Measurements from ENCODE around the gene SCYL3.
A peak's percentile ranks its signal among the peaks of the same experiment; 100 is the strongest.
"Not testable (repeated sequence)": the region's sequence is repeated elsewhere in the genome, so short reads cannot be mapped to it uniquely, and the experiment has no call there.

SCYL3 gene

DNA sequence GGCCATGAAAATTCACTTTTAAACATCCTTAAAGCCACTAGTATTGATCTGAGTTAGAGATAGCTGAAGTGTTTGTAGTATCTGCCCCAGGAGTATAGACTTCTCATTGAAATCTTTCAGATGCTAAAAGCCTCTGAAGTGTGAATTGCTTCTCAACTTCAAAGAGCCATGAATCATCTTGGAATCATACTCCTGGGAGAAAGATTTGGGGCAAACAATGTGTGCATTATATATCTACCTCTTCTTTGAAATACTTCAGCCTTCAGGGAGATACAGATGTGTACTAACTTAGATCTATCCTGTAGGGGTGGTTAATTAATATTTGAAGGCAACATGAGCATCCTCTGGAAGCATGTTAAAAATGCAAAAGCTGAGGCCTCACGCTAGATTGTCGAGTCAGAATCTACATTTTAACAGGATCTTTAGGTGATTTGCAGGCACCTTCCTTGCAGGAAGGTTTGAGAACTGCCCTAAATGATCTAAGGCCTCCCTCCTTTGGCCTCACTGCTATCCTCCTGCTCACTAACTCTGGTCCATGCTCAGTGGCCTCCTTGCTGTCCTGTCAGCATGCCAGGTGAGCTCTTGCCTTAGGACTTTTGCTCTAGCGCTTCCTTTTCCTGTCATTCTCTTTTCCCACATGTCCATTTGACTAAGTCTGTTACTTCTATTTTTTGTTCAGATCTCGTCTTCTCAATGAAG lies 6.0 kb upstream of the SCYL3 start:
- no peak for DNase-seq

DNA sequence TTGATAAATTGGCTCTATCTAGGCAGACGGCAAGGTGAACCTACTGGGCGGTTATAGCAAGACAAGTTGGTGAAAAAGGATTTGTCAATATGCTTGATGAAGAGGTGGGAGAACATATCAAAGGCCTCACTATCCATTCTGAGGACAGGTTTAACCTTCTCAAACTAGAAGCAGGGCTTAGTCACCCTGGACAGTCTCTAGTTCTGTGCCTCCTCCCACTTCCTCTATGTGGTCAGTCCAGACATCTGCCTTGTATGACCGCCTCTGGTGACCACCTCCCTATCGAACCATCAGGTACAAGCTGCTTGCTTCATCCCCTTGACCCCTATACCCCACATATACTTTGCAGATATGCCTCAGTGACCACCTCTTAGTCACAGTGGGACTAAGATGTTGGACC lies 2.3 kb upstream of the SCYL3 start:
- DNase-seq = no peak

DNA sequence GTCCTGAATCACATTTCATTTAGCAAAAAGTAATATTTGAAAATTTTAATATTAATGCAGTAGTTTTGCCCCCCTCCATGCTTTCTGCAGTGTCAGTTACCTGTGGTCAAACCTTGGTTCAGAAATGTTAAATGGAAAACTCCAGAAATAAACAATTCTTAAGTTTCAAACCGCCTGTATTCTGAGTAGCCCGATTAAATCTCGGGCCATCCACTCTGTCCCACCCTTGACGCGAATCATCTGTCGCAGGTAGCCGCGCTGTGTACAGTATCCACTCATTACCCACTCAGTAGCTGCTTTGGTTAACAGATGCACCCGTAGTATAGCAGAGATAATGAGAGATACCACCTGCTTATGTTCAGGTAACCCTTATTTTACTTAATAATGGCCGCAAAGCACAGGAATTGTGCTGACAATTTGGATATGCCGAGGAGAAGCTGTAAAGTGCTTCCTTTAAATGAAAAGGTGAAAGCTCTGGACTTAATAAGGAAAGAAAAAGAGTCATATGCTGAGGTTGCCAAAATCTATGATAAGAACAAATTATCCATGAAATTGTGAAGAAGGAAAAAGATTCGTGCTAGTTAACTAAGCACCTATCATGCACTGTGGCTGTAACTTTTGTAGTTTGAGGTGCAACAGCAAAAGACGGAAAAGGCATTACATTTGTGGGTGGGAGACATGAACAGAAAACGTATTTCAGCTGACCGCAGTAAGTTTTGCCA lies 889 bp upstream of the SCYL3 start:
- peak; percentile 63 for DNase-seq

DNA sequence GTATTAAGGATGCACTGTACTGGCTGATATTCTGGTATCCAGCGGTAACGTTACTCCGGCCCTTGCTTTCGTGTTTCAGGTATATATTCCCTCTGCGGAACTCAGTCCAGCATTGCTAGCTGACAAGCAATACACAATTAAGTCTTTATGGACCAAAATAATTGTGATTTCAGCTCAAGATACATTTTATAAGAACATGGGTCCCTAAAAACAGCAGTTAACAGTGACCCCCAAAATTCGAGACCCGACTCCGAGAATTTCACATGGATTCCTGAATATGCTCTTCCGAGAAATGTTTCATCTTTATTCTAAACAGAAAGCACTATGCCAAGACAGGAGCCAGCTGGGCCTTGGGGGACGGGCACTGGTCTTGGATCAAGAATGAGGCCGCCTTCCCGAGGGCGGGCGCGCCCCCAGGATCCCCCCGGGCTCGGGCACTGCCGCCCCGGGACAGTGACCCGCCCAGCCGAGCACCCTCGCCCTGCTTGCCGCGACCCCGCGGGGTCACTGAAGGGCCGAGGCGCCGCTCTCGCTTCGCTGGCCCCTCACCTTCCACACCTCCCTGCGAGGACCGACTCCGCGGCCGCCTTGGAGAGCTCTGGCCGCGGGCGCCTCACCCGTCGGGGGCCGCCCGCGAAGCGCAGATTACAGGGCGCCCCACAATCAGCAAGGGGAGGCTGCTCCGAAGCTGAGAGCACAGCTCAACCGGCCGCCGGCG lies 610 bp downstream of the SCYL3 start:
- peak; percentile 65 for DNase-seq

- DNase-seq = no peak
Observed at GRCh38 chr1:169892176-169892926, 1.3 kb downstream of the SCYL3 start.

DNA sequence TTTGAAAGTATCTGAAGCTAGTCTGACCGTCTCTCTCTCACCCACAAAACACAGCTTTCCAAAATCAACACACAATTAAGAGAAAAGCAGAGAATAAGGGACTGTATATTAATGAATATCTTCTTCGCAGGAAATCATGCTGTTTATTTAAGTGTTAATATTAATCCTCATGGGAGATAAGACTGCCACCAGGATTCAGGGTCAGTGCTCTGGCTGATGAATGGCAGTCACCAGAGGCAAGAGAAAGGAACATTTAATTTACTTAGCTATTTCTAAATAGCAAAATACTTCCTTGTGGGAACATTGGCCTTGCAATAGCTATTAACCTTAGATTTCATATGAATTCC lies 2.2 kb downstream of the SCYL3 start:
- DNase-seq = no peak

DNA sequence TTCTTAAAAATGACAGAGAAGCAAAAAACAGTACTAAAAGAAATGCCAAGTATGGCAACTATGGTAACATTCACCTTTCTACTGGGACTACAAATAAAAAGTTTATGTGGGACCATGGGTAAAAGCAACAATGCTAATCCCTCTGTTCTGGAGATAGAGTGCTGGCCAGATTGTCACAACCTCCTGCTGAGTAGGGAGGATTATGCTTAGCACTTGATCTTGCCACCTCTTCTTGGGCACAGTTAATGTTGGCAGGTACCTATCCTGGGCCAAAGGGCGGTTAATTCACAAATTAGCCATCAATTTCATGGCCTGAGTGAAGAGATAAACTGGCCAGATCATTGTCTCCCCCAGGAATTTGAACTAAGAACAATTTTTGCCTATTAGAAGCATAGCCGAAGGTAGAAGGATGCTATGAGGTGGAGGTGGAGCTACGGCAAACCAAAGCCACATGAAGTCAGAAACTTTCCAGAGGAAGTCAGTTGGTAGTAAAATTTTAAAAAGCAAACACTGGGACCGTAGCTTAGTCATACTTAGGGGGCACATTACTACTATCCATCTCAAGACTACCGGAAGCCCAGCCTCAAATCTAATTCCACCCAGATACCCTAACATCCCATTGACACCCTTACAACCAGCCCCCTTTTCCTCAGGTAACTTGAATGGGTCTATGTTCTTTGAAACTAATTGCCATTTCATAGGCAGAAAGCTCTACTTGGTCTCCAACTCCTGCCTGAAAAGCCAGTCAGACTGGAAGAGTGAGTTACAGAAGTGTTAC lies 2.7 kb downstream of the SCYL3 start:
- DNase-seq = peak; percentile 65

DNA sequence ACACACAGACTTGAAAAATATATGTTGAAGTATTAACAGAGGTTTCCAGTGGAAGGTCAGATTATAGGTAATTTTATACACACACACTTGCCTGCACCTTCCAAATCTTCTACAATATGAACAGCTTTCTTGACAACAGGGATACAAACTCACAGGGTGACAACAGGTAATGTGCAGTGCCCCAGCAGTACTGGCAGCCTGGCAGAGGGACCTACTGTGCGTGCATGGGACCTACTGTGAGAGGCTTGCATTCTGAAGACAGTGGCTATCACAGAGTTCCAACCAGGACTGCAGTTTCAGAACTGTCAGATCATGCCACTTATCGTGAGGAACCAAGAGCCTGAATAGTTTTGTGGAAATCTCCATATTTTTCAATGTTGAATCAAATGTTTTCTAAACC lies 3.8 kb downstream of the SCYL3 start:
- no peak for DNase-seq

DNA sequence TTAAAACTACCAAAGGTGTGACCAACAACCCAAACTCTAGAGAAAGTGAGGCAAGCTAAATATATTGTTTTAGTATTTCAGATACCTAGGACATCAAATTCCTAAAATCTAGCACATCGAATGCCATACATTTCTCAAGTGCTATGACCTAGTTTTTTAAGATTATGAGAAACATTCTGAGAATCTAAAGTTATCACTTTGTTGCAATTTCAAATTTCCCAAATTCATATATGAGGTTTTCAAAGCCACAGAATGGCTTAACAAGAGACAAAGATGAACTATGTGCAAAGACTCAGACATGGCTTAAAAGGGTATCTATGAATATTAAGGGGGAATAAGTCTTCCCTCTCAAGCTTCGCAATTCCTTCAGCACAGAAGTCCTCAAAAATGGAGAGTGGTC lies 6.8 kb downstream of the SCYL3 start:
- no peak for DNase-seq

DNA sequence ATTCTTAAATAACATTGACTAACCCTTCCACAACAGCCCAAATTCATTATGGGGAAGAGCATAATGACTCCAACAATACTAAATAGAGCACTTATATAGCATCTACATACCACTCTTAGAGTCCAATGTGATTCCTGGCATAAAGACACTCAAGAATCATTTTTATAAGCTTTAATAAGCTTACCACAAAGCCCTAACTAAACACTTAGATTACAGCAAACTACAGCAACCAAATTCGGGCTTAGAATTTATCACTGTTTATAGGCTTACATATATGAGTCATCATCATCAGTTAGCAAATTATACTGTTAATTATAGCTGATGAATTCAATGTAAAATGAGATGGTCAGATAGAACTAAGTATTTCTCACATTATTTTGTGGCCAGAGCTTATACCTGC lies 7.3 kb downstream of the SCYL3 start:
- peak; percentile 20 for DNase-seq

- DNase-seq = no peak
Observed at GRCh38 chr1:169885207-169885606, 8.5 kb downstream of the SCYL3 start.

DNA sequence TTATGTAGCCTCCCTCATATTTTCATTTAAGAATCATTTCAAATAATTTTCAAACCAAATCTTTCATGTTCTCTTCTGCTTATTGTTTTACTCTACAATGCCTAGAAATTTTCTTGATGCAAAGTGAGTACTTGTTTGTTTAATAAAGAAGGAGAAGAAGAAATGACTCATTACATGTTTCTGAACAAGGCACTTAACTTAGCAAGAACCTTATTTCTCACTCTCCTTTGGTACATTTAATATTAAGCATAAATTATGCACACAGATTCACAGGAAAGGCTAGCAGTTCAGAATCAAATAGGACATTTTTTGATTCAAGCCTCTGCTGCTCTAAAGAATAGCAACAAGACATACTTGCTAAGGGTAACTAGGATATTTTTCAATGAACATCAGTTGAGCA lies 9.1 kb downstream of the SCYL3 start:
- no peak for DNase-seq

- no peak for DNase-seq
Observed at GRCh38 chr1:169882039-169882511, 11.6 kb downstream of the SCYL3 start.

DNA sequence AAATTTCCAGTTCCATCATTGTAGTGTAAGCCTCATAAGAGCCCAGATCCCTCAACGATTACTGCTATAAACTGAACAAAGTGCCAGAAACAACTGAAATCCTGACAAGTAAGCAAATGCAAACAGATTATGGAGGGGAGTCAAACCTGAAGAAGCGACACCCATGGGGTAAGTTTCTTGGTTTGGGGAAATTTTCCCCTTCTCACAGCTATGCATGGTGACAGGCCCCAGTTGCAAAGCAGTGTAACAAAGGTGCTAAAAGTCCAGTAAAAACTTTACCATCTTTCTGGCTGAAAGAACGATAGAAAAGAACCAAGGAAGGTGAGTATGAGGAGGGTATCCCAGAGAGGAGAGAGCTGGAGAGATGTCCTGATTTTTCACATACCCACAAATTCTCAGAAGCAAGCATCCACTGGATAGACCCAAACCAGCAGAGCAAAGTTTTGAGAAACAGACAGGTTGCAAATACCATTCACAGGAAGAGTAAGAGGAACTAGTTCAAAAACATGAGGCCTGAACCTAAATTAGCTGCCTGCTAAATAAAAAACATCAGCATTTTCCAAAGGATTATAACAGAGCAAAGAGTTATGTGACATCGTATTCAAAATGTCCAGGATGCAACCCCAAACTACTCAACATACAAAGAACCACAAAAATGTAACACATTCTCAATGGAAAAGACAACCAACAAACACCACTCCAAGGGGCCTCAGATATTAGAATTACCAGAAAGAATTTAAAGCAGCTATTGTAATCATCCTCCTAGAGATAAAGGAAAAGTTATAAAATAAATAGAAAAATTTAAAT lies 14.5 kb downstream of the SCYL3 start:
- DNase-seq = no peak

- no peak for DNase-seq
Observed at GRCh38 chr1:169878498-169878897, 15.2 kb downstream of the SCYL3 start.

DNA sequence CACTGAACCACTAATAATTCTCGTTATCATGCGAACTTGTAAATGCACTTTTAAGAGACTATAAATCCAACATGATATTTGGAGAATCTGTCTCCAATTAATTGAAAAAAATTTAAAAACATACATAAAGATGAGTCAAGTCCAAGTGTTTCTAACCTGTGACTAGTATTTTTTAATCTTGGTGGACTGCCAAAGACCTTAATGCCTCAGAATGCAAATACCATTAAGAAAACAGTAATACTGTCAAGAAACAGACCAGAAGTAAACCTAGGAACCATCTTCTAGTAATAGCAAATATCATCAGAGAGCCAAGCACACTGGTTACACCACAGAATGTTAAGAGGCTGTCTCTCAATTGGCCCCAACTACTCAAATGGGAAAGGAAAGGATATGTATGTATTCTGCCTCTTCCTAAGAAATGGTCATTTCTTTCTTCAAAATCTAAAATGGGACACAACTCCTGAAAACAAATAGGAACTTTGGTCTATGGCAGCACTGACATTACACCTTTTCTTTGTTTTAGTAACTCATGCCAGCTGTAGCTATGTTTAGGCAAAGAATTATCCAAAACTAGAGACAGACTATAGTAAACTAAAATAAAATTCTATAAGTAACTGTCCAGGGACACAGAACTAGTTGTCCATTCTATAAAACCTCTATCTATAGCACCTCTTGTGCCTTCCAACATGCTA lies 15.8 kb downstream of the SCYL3 start:
- DNase-seq = no peak

DNA sequence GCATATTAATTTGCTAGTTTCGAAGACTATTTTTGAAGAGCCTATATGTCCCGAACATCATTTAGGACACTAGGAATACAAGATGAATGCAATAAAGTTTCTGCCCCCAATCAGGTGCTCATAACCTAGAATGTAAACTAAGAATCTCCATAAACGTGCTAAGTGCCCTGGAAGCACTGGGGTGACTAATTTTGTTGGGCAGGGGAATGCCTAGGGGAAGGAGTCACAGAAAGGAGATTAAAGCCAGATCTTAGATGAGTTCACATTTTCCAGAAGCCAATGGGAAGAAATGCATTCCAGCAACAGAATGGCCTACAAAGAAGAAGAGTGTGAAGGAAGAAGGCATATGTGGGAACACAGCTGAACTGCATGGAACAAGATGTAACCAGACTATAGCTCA lies 19.5 kb downstream of the SCYL3 start:
- DNase-seq = no peak

DNA sequence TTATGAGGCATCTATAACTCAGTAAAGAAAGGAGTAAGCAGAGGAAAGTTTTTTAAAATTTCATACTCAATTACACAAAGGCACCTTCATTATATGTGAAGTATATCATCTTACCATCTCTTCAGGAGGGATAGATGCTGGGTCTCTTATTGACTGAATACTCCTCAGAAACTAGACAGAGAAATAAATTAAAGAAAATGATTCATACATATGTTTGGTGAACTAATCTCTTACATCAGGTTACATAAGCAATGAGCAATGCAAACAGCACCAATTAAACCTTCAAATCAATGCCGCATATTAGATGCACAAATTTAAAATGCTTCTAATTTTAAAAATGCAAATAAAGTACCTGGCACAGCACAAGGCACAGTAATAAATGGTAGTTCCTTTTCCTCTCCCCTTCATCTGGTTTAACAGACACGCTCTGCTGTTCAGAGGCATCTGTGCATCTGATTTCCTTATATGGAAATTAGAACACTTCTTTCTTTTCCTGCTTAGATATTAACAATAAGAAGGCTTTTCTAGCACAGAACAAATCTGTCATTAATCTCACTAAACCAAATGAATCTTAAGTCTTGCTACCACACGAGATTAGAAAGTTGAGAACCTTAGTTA lies 20.0 kb downstream of the SCYL3 start:
- no peak for DNase-seq

- DNase-seq = no peak
Observed at GRCh38 chr1:169872906-169873305, 20.8 kb downstream of the SCYL3 start.

DNA sequence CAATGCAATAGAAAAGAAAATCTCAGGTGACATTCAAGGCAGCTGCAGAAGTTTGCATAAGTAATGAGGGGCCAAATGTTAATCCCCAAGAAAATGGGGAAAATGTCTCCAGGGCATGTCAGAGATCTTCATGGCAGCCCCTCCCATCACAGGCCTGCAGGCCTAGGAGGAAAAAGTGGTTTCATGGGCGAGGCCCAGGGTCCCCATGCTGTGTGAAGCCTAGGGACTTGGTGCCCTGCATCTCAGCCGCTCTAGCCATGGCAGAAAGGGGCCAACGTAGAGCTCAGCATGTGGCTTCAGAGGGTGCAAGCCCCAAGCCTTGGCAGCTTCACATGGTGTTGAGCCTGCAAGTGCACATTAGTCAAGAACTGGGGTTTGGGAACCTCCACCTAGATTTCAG lies 21.7 kb downstream of the SCYL3 start:
- not testable (repeated sequence) for DNase-seq

DNA sequence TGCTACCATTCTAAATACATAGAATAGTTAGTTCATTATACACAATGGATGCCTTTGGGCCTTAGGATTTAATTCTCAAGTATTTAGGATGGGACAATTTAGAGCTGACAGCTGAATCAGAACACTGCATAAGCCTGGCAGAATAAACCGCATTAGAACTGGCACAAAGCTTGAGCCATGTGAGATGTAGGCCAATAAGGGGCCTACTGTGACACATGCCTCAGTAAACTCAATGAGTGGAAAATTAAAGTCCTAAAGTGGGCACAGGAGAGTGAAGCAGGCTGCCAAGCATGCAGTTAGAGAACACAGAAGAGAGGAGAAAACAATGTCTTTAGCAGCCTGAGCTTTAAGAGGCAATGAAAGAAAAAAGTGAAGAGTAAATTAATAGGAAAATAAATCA lies 24.3 kb downstream of the SCYL3 start:
- no peak for DNase-seq
